Vagina (tissue), 2 donors: ENCODE data around the gene SH2D3C.

Experiments
- CTCF ChIP-seq, 3 experiments: fragments of 450-650 bp in 2 of 3; fragments of 200-600 bp in 1 of 3; sonication (generic) in 1 of 3; IDR thresholded peaks; one replicate each; pipeline ENCODE4 v1.5.1; 2017 to 2019; ENCODE audit warnings: antibody characterized with exemption in 3 of 3, mild to moderate bottlenecking in 2 of 3, moderate library complexity in 2 of 3
- POLR2AphosphoS5 ChIP-seq, 2 donors: sonication (generic); formaldehyde crosslinking; IDR thresholded peaks; one replicate each; pipeline ENCODE4 v1.9.0; 2017; ENCODE audit warnings: antibody characterized with exemption in 2 of 2, mild to moderate bottlenecking in 2 of 2, low read depth in 1 of 2; ENCODE audit not compliant: insufficient read depth in 1 of 2

- TF ChIP-seq POLR2AphosphoS5 (IDR thresholded peaks at IDR 0.05; ENCODE audit: insufficient read depth in 1 of 2, low read depth in 1 of 2) (no peak), CTCF (IDR thresholded peaks at IDR 0.05) (no peak)
These were observed 28.4 kb upstream of the SH2D3C start for GRCh38 chr9:127806871-127807270.
